ENCODE results near the gene KRT81.

- TF ChIP-seq CTCF (IDR thresholded peaks at IDR 0.05 in 4 of 5, conservative IDR thresholded peaks at IDR 0.05 in 1 of 5): no peak
- no peak for TF ChIP-seq POLR2A (IDR thresholded peaks at IDR 0.05)
These were observed 26.9 kb downstream of the KRT81 start for GRCh38 chr12:52264435-52264825.
